Mesendoderm (in vitro differentiated cells): ENCODE data around the gene CACYBP. TPM values are rescaled to one million over a fixed set of nuclear protein-coding genes. Genes with fewer than 3 reads are reported as not detected.

ENCODE experiments used
- small RNA-seq: library from polyadenylated mRNA; stranded (forward); fragments of <200 nt; extraction: miRNeasy Mini kit (QIAGEN cat#:217004); gene quantifications from one replicate; pipeline ENCODE3, GENCODE V24; 2013; ENCODE audit not compliant: insufficient read depth

Gene CACYBP

Small RNA genes within 50 kb of the gene (small RNA-seq; reads per million reads assigned to genes)
- gene RF00019 (not detected), gene RNU6-307P (not detected)
